ENCODE data around the gene FAM120A.

GRCh38 chr9:93599571-93600403, 148.3 kb downstream of the FAM120A start:
- TF ChIP-seq CTCF (conservative IDR thresholded peaks at IDR 0.05; ENCODE audit: low read depth, low read length), result no peak
- no peak for TF ChIP-seq EZH2 (IDR thresholded peaks at IDR 0.05; ENCODE audit: low read length, unreplicated experiment)

Measured in PC-3 (cell line).